ENCODE results near the gene ENPP3. TPM values are rescaled to one million over a fixed set of nuclear protein-coding genes. Genes with fewer than 3 reads are reported as not detected.

Gene ENPP3
- 0.40 TPM for total RNA-seq (2013)
- polyA plus RNA-seq = not detected
- not detected in 2 replicates for polyA minus RNA-seq
- 0 to 3.3 (median 0.04) reads per million in 11 experiments for total RNA-seq

DNA sequence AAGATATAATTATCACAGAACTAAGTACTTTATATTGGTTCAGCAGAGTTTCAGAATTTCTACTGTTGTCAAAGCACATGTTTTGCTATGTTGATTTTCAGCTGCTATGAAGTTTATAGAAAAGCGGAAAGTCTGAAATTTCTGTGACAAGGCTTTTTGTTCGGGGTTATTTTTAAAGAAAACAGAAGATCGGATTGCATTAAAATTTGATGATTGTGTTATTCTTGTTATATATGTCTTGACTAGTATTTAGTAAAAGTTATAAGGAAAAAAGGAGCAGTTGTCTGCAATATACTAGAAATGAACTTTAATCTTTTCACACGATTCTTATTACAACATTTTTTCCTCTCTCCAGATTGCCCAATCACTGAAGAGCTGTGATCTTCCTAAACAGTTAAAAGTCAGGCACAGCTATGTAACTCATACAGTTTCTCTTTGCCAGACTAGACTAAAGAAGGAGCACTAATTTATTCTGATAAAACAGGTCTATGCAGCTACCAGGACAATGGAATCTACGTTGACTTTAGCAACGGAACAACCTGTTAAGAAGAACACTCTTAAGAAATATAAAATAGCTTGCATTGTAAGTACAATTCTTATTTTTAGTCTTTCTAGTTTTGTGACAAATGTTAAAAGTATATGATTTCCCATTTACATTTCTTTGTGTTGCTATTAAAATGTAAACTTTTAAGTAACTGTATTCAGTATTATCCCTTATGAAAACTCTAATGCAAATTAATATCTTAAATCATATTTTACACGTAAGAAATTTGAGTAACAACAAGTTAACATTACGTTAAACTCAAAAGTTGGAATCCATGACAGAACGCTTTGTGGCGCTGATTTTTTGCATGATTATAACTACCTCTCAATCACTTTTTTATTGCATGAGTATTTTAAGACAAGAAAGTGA, at the start of gene ENPP3:
TSS of gene ENPP3 (plus strand) at position 423 of the 913 bp plus-strand sequence. CDS start at position 506, 83 bp downstream.
- H3K4me2 ChIP-seq (replicated peaks; ENCODE audit: extremely low read depth, low read length, poor library complexity, severe bottlenecking) = no peak within 1 kb of the TSS
- no peaks in the 10 kb centered on the region for H4K20me1 ChIP-seq (ENCODE audit: insufficient read depth, low read length)
- TF ChIP-seq, protein P1, sequence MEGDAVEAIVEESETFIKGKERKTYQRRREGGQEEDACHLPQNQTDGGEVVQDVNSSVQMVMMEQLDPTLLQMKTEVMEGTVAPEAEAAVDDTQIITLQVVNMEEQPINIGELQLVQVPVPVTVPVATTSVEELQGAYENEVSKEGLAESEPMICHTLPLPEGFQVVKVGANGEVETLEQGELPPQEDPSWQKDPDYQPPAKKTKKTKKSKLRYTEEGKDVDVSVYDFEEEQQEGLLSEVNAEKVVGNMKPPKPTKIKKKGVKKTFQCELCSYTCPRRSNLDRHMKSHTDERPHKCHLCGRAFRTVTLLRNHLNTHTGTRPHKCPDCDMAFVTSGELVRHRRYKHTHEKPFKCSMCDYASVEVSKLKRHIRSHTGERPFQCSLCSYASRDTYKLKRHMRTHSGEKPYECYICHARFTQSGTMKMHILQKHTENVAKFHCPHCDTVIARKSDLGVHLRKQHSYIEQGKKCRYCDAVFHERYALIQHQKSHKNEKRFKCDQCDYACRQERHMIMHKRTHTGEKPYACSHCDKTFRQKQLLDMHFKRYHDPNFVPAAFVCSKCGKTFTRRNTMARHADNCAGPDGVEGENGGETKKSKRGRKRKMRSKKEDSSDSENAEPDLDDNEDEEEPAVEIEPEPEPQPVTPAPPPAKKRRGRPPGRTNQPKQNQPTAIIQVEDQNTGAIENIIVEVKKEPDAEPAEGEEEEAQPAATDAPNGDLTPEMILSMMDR (IDR thresholded peaks at IDR 0.05) = no peak
- no peak for DNase-seq
- no peaks in the 10 kb centered on the region for H3K27me3 ChIP-seq (ENCODE audit: control insufficient read depth in 2 of 2, insufficient read depth in 2 of 2, low read length in 2 of 2)
- H3K79me2 ChIP-seq (ENCODE audit: insufficient read depth, low read length) = no peaks in the 10 kb centered on the region
- no peaks in the 10 kb centered on the region for H3K36me3 ChIP-seq (replicated peaks in 1 of 2; ENCODE audit: control insufficient read depth in 1 of 2, insufficient read depth in 2 of 2, low read length in 2 of 2)
- 100% methylated on average over 1 of the region's 10 CpGs for WGBS (ENCODE audit: insufficient coverage)
- peaks cover 0 to 6% (median 3%) of the 10 kb centered on the region in 3 donors for H3K27me3 Mint-ChIP-seq (ENCODE audit: low read depth in 3 of 3)
- H3K4me1 Mint-ChIP-seq = no peaks in the 10 kb centered on the region
- intact Hi-C loops (cut with micrococcal nuclease) = no loop called here
- H3K9me3 Mint-ChIP-seq = peaks cover 0 to 2% (median 0%) of the 10 kb centered on the region in 7 donors
- H3K4me3 ChIP-seq (replicated peaks in 1 of 3; ENCODE audit: low read depth in 2 of 3, low read length in 3 of 3) = no peak within 1 kb of the TSS
- H3K9me3 ChIP-seq (replicated peaks in 1 of 2; ENCODE audit: control insufficient read depth in 1 of 2, insufficient read depth in 1 of 2, low read length in 2 of 2) = no peaks in the 10 kb centered on the region
- H3K36me3 Mint-ChIP-seq = no peaks in the 10 kb centered on the region
- H3K27ac ChIP-seq (ENCODE audit: low read depth in 1 of 2, low read length in 2 of 2) = no peak within 1 kb of the TSS
- H3K27ac Mint-ChIP-seq = no peak within 1 kb of the TSS
- H3K4me1 ChIP-seq (ENCODE audit: control insufficient read depth in 1 of 2, insufficient read depth in 2 of 2, low read length in 2 of 2) = no peaks in the 10 kb centered on the region
- H2AFZ ChIP-seq (ENCODE audit: insufficient read depth, low read depth, low read length, poor library complexity, severe bottlenecking) = no peak within 1 kb of the TSS
- no peak within 1 kb of the TSS for H3K9ac ChIP-seq (ENCODE audit: insufficient read depth, low read length, poor library complexity, severe bottlenecking)
- H3K4me3 Mint-ChIP-seq = no peak within 1 kb of the TSS

GRCh38 chr6:131587909-131588308, 49.2 kb upstream of the ENPP3 start:
- no peaks in the 10 kb centered on the region for H3K27me3 ChIP-seq (ENCODE audit: control insufficient read depth in 2 of 2, insufficient read depth in 2 of 2, low read length in 2 of 2)
- WGBS (ENCODE audit: insufficient coverage) = no CpG with 5 or more reads among the region's 4 CpGs

More at GRCh38 chr6:131587909-131588308, 49.2 kb upstream of the ENPP3 start:
- DNase-seq = no peak
- no peaks in the 10 kb centered on the region for H3K79me2 ChIP-seq (ENCODE audit: insufficient read depth, low read length)
- H3K9ac ChIP-seq (ENCODE audit: insufficient read depth, low read length, poor library complexity, severe bottlenecking) = no peak overlapping the region
- intact Hi-C loops (cut with micrococcal nuclease) = no loop called here
- no peaks in the 10 kb centered on the region for H3K9me3 ChIP-seq (replicated peaks in 1 of 2; ENCODE audit: control insufficient read depth in 1 of 2, insufficient read depth in 1 of 2, low read length in 2 of 2)
- Mint-ChIP-seq H3K4me1 (no peaks in the 10 kb centered on the region), H3K9me3 (no peaks in the 10 kb centered on the region), H3K36me3 (peaks cover 72 to 85% of the 10 kb centered on the region in 2 donors), H3K27me3 (ENCODE audit: low read depth in 3 of 3) (no peaks in the 10 kb centered on the region), H3K4me3 (no peak overlapping the region), H3K27ac (no peak overlapping the region)
- TF ChIP-seq, protein P1 (IDR thresholded peaks at IDR 0.05) = no peak
- peaks cover 91 to 98% of the 10 kb centered on the region in 2 donors for H3K36me3 ChIP-seq (replicated peaks in 1 of 2; ENCODE audit: control insufficient read depth in 1 of 2, insufficient read depth in 2 of 2, low read length in 2 of 2)
- H4K20me1 ChIP-seq (ENCODE audit: insufficient read depth, low read length) = no peaks in the 10 kb centered on the region
- H2AFZ ChIP-seq (ENCODE audit: insufficient read depth, low read depth, low read length, poor library complexity, severe bottlenecking) = no peak overlapping the region
- no peak overlapping the region for H3K4me2 ChIP-seq (replicated peaks; ENCODE audit: extremely low read depth, low read length, poor library complexity, severe bottlenecking)
- H3K4me1 ChIP-seq (ENCODE audit: control insufficient read depth in 1 of 2, insufficient read depth in 2 of 2, low read length in 2 of 2) = no peaks in the 10 kb centered on the region
- no peak overlapping the region for H3K4me3 ChIP-seq (replicated peaks in 1 of 3; ENCODE audit: low read depth in 2 of 3, low read length in 3 of 3)
- H3K27ac ChIP-seq (ENCODE audit: low read depth in 1 of 2, low read length in 2 of 2) = no peak overlapping the region

Measured in CD14-positive monocyte (primary cell).